HepG2 (cell line): ENCODE data around the gene GALR3. TPM values are rescaled to one million over a fixed set of nuclear protein-coding genes. Genes with fewer than 3 reads are reported as not detected.

ENCODE experiments used
- GABPA ChIP-seq, 2 experiments: IDR thresholded peaks; 2 replicates each; pipeline ENCODE4 v1.6.1; 2011 to 2016; ENCODE audit warnings: low read depth in 2 of 2, low read length in 1 of 2, missing biosample characterization in 1 of 2, missing genetic modification characterization in 1 of 2
- KDM2A ChIP-seq: sonication (generic); formaldehyde crosslinking; IDR thresholded peaks from 2 replicates; pipeline ENCODE4 v1.4.0; 2020; ENCODE audit warnings: low read depth, missing genetic modification reagents, borderline replicate concordance
- MIXL1 ChIP-seq: IDR thresholded peaks from 2 replicates; pipeline ENCODE4 v1.6.1; 2016
- NR2F2 ChIP-seq: IDR thresholded peaks from 2 replicates; pipeline ENCODE4 v1.6.1; 2012; ENCODE audit warnings: low read depth, inconsistent platforms, borderline replicate concordance
- NR2F6 ChIP-seq, 2 experiments: IDR thresholded peaks; 2 replicates each; pipeline ENCODE4 v1.6.1; 2016; ENCODE audit warnings: antibody characterized with exemption in 1 of 2, mild to moderate bottlenecking in 1 of 2
- SALL1 ChIP-seq: sonication (generic); formaldehyde crosslinking; IDR thresholded peaks from 2 replicates; pipeline ENCODE4 v1.8.0; 2022; ENCODE audit warnings: mild to moderate bottlenecking, missing genetic modification reagents
- SOX6 ChIP-seq, 2 experiments: fragments of 450-650 bp in 1 of 2; sonication (generic) in 1 of 2; formaldehyde crosslinking in 1 of 2; IDR thresholded peaks; 2 replicates each; pipeline versions ENCODE4 v1.4.0 to v1.6.1; 2017 to 2020; ENCODE audit warnings: antibody characterized with exemption in 1 of 2, mild to moderate bottlenecking in 1 of 2, missing genetic modification reagents in 1 of 2
- SSRP1 ChIP-seq: IDR thresholded peaks from 2 replicates; pipeline ENCODE4 v1.6.1; 2016; ENCODE audit warnings: control low read depth
- ZFP1 ChIP-seq: IDR thresholded peaks from 2 replicates; pipeline ENCODE4 v1.6.1; 2016
- ZNF280B ChIP-seq: sonication (generic); formaldehyde crosslinking; IDR thresholded peaks from 2 replicates; pipeline ENCODE4 v1.5.0; 2020; ENCODE audit warnings: missing genetic modification reagents, mild to moderate bottlenecking, borderline replicate concordance
- ZNF44 ChIP-seq: sonication (generic); formaldehyde crosslinking; IDR thresholded peaks from 2 replicates; pipeline ENCODE4 v1.5.1; 2020; ENCODE audit warnings: mild to moderate bottlenecking, missing genetic modification reagents
- ZNF609 ChIP-seq: sonication (generic); formaldehyde crosslinking; IDR thresholded peaks from 2 replicates; pipeline ENCODE4 v1.4.0; 2020; ENCODE audit warnings: mild to moderate bottlenecking, missing genetic modification reagents, borderline replicate concordance
- ZSCAN20 ChIP-seq: sonication (generic); formaldehyde crosslinking; IDR thresholded peaks from 2 replicates; pipeline ENCODE4 v1.4.0; 2020; ENCODE audit warnings: missing genetic modification reagents, mild to moderate bottlenecking, borderline replicate concordance
- polyA plus RNA-seq, 8 experiments: library from polyadenylated mRNA; depleted of rRNA in 3 of 8; stranded (reverse) in 7 of 8; unstranded in 1 of 8; fragments of >200 nt; fragmentation: Illumina TruSeq in 4 of 8; extraction: Trizol in 4 of 8; gene quantifications; 2 replicates each; pipeline versions ENCODE4 v1.2.1 to v1.2.3, GENCODE V29; 2011 to 2016; ENCODE audit warnings: low read depth in 4 of 8, missing spikeins in 1 of 8, mixed read lengths in 1 of 8; ENCODE audit not compliant: insufficient read depth in 1 of 8
- total RNA-seq, 5 experiments: library from RNA; depleted of rRNA; stranded (reverse); fragments of >200 nt; fragmentation: Illumina TruSeq; extraction: Trizol; gene quantifications; 2 replicates each; pipeline ENCODE4 v1.2.3, GENCODE V29; 2016; ENCODE audit warnings: low read depth in 1 of 5
- TF ChIP-seq, protein P1 (sequence below): IDR thresholded peaks from 2 replicates; pipeline ENCODE4 v1.4.0; 2020; ENCODE audit warnings: mild to moderate bottlenecking, missing genetic modification reagents
- TF ChIP-seq, protein P2 (sequence below): sonication (generic); formaldehyde crosslinking; IDR thresholded peaks from 2 replicates; pipeline ENCODE4 v1.4.0; 2020; ENCODE audit warnings: missing genetic modification reagents, borderline replicate concordance

Gene GALR3
- total and polyA plus RNA-seq, 2 of the 13 experiments (the other 11 are each of a cell fraction or from before 2014, with no cell fraction given): 0.13 TPM; not detected in 1

DNA sequence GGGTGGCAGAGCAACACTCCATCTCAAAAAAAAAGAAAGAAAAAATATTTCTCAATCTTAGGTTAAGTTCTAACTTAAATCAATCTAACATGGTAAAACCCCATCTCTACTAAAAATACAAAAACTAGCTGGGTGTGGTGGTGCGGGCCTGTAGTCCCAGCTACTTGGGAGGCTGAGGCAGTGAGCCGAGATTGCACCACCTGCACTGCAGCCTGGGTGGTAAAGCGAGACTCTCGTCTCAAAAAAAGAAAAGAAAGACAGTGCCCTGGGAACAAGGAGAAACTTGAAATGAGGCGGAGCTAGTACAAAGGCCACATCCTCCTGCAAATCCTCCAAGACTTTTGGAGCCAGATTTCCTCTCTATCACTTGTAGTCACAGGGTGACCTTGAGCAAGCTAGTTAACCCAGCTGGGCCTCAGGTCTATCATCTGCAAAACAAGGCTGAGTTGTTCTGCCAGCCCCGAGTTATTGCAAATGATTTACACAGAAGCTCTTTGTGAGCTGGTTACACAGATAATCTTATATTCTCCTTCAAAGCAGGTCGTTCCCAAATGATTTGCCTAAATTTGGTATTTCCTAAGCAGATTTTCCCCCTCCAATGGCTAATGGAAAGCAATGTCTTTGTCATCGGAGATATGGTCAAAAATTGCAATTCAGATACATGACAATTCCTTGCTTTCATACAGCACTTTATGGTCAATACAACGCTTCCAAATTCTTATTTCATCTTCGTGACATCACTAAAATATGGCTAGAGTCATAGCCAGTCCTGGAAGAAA, 19.0 kb downstream of the GALR3 start (continued):
- TF ChIP-seq ZNF280B (no peak), ZNF44 (no peak), NR2F2 (no peak), GABPA (IDR thresholded peaks at IDR 0.05; ENCODE audit: low read depth, low read length) (no peak), GABPA (CRISPR knock-in tag; IDR thresholded peaks at IDR 0.05; ENCODE audit: low read depth) (no peak), ZFP1 (CRISPR knock-in tag) (no peak), ZSCAN20 (no peak), SALL1 (CRISPR knock-in tag) (peak; percentile 19; the same call in 1 of the 2 replicates), SSRP1 (CRISPR knock-in tag) (peak; percentile 83; the same call in 1 of the 2 replicates), NR2F6 (IDR thresholded peaks at IDR 0.05) (no peak), NR2F6 (CRISPR knock-in tag; IDR thresholded peaks at IDR 0.05) (peak; percentile 32; the same call in 1 of the 2 replicates), ZNF609 (CRISPR knock-in tag) (0 out of 2 replicates have a peak, but pooled peaks have one; percentile 23), KDM2A (CRISPR knock-in tag) (no peak), SOX6 (IDR thresholded peaks at IDR 0.05) (no peak), SOX6 (CRISPR knock-in tag; IDR thresholded peaks at IDR 0.05) (peak; percentile 73), MIXL1 (CRISPR knock-in tag) (peak; percentile 44; the same call in 1 of the 2 replicates)
- TF ChIP-seq, protein P1, sequence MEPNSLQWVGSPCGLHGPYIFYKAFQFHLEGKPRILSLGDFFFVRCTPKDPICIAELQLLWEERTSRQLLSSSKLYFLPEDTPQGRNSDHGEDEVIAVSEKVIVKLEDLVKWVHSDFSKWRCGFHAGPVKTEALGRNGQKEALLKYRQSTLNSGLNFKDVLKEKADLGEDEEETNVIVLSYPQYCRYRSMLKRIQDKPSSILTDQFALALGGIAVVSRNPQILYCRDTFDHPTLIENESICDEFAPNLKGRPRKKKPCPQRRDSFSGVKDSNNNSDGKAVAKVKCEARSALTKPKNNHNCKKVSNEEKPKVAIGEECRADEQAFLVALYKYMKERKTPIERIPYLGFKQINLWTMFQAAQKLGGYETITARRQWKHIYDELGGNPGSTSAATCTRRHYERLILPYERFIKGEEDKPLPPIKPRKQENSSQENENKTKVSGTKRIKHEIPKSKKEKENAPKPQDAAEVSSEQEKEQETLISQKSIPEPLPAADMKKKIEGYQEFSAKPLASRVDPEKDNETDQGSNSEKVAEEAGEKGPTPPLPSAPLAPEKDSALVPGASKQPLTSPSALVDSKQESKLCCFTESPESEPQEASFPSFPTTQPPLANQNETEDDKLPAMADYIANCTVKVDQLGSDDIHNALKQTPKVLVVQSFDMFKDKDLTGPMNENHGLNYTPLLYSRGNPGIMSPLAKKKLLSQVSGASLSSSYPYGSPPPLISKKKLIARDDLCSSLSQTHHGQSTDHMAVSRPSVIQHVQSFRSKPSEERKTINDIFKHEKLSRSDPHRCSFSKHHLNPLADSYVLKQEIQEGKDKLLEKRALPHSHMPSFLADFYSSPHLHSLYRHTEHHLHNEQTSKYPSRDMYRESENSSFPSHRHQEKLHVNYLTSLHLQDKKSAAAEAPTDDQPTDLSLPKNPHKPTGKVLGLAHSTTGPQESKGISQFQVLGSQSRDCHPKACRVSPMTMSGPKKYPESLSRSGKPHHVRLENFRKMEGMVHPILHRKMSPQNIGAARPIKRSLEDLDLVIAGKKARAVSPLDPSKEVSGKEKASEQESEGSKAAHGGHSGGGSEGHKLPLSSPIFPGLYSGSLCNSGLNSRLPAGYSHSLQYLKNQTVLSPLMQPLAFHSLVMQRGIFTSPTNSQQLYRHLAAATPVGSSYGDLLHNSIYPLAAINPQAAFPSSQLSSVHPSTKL (CRISPR knock-in tag): peak; percentile 72
- TF ChIP-seq, protein P2, sequence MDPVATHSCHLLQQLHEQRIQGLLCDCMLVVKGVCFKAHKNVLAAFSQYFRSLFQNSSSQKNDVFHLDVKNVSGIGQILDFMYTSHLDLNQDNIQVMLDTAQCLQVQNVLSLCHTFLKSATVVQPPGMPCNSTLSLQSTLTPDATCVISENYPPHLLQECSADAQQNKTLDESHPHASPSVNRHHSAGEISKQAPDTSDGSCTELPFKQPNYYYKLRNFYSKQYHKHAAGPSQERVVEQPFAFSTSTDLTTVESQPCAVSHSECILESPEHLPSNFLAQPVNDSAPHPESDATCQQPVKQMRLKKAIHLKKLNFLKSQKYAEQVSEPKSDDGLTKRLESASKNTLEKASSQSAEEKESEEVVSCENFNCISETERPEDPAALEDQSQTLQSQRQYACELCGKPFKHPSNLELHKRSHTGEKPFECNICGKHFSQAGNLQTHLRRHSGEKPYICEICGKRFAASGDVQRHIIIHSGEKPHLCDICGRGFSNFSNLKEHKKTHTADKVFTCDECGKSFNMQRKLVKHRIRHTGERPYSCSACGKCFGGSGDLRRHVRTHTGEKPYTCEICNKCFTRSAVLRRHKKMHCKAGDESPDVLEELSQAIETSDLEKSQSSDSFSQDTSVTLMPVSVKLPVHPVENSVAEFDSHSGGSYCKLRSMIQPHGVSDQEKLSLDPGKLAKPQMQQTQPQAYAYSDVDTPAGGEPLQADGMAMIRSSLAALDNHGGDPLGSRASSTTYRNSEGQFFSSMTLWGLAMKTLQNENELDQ: no peak
